GM18499 (cell line): ENCODE results near the gene CX3CL1.
"Not testable (repeated sequence)": the region's sequence is repeated elsewhere in the genome, so short reads cannot be mapped to it uniquely, and the experiment has no call there.

ENCODE experiments used
- ATAC-seq: cut with Tn5 transposase; IDR thresholded peaks from one replicate; pipeline ENCODE4 v1.9.1; 2021; ENCODE audit warnings: moderate number of reproducible peaks; ENCODE audit not compliant: insufficient read depth, unreplicated experiment

CX3CL1 gene

GRCh38 chr16:57356547-57356946, 15.7 kb upstream of the CX3CL1 start:
- ATAC-seq: no peak

- ATAC-seq: no peak
These were observed 14.8 kb upstream of the CX3CL1 start for GRCh38 chr16:57357330-57358085.

- no peak for ATAC-seq
These were observed 14.2 kb upstream of the CX3CL1 start for GRCh38 chr16:57358086-57358420.

- no peak for ATAC-seq
These were observed 13.7 kb upstream of the CX3CL1 start, which contains the start of gene CCL22 for GRCh38 chr16:57358527-57359095. TSS of gene CCL22 (plus strand) at chr16:57358783. CDS start at chr16:57358817, 34 bp downstream.

- ATAC-seq: no peak
These were observed 11.9 kb upstream of the CX3CL1 start for GRCh38 chr16:57360321-57360935.

GRCh38 chr16:57361404-57361803, 10.9 kb upstream of the CX3CL1 start:
- ATAC-seq: no peak

GRCh38 chr16:57364143-57364542, 8.1 kb upstream of the CX3CL1 start:
- no peak for ATAC-seq

GRCh38 chr16:57366544-57367040, 5.7 kb upstream of the CX3CL1 start:
- ATAC-seq: no peak

GRCh38 chr16:57367116-57367752, 5.1 kb upstream of the CX3CL1 start:
- ATAC-seq: no peak

- ATAC-seq: no peak
These were observed 557 bp upstream of the CX3CL1 start for GRCh38 chr16:57371494-57372371.

- no peak for ATAC-seq
These were observed 1.0 kb downstream of the CX3CL1 start for GRCh38 chr16:57373117-57373947.

GRCh38 chr16:57374067-57374534, 1.8 kb downstream of the CX3CL1 start:
- no peak for ATAC-seq

- ATAC-seq: not testable (repeated sequence)
These were observed 2.7 kb downstream of the CX3CL1 start for GRCh38 chr16:57374925-57375465.

- no peak for ATAC-seq
These were observed 4.1 kb downstream of the CX3CL1 start for GRCh38 chr16:57376313-57376818.

- ATAC-seq: peak; percentile 64
These were observed 5.0 kb downstream of the CX3CL1 start for GRCh38 chr16:57377080-57377841.

GRCh38 chr16:57379579-57379978, 7.3 kb downstream of the CX3CL1 start:
- no peak for ATAC-seq

GRCh38 chr16:57380671-57381462, 8.6 kb downstream of the CX3CL1 start:
- ATAC-seq: no peak
